Retina (tissue), 1 donor: Measurements from ENCODE around the gene ASB14.
"Not testable (repeated sequence)": the region's sequence is repeated elsewhere in the genome, so short reads cannot be mapped to it uniquely, and the experiment has no call there.

Experiments used
- DNase-seq: peaks from one replicate; pipeline ENCODE4 v3.0.0-alpha.2; 2016

Gene ASB14

GRCh38 chr3:57292159-57292896 lies at the start of gene ASB14:
TSS of gene ASB14 (minus strand) at chr3:57292685. CDS start at chr3:57292033, 652 bp downstream.
- DNase-seq: no peak

GRCh38 chr3:57339071-57339642 lies 46.7 kb upstream of the ASB14 start:
- not testable (repeated sequence) for DNase-seq

- DNase-seq: not testable (repeated sequence)
Observed at GRCh38 chr3:57338272-57339070, 46.0 kb upstream of the ASB14 start.

- DNase-seq: no peak
Observed at GRCh38 chr3:57335283-57335938, 42.9 kb upstream of the ASB14 start.

DNA sequence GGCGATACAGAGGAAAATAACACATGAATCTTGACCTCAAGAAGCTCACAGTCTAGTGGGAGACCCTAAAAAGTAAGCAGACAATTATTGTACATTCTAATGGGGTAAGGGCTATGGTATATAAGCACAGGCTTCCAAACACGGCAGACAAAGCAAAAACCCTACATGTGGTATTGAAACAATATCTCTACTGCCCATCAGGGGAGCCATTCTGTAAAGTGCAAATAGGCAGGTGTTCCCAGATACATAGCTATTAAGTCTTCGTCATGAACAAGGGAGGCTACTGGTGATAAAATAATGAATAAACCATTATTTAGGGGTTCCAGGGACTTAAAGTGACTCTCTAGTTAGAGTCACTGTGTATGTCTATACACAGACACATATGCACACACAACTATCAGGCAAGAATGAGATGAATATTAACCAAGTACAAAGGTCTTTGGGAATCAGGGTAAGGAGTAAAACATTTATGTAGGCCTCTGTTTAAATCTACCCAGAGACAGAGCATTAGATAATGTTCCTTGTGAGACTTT lies 38.7 kb upstream of the ASB14 start:
- DNase-seq: no peak

- DNase-seq: not testable (repeated sequence)
Observed at GRCh38 chr3:57326498-57326897, 34.0 kb upstream of the ASB14 start.

DNA sequence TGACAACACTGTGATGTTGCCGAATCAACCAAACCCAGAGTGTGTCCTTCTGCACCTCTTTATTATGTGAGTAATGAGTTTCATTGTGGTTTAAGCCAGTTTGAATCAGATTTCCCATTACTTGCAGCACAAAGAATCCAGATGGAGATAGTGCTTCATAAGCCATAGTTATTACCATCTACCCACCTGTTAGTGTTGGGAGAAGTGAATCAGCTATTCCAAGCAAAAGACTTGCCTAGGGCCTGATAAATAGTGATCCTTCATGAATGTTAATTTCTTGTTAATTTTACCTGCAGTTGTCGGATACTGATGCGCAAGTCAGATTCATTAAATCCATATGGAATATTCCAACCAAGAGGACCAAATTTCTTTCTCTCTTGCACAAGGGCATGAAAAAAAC lies 21.7 kb upstream of the ASB14 start:
- no peak for DNase-seq

- no peak for DNase-seq
Observed at GRCh38 chr3:57309769-57310360, 17.4 kb upstream of the ASB14 start.

GRCh38 chr3:57303520-57303919 lies 11.0 kb upstream of the ASB14 start:
- DNase-seq: not testable (repeated sequence)

- no peak for DNase-seq
Observed at GRCh38 chr3:57298041-57298440, 5.6 kb upstream of the ASB14 start.

GRCh38 chr3:57292897-57293526 lies 527 bp upstream of the ASB14 start:
- DNase-seq: no peak

GRCh38 chr3:57288403-57288802 lies 4.1 kb downstream of the ASB14 start:
- DNase-seq: no peak

DNA sequence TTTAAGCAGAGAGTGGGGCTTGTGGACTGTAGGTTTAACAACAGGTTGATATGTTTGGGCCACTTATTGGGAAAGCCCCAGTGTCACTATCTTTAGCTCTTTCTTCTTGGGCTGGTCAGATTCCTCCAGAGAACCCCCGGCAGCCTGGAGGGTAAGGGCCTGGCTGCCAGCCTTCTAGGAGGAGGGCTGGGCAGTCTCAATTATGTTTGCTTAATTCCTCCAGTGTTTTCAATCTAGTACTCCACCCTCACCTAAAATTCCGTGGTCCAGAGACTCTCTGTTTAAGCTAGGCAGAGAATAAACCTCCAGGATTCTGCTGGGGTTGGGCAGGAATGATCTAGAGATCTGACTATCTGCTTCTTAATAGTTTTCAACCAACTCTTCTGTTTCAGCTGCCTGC lies 5.3 kb downstream of the ASB14 start:
- no peak for DNase-seq

GRCh38 chr3:57283334-57283733 lies 9.2 kb downstream of the ASB14 start:
- no peak for DNase-seq

DNA sequence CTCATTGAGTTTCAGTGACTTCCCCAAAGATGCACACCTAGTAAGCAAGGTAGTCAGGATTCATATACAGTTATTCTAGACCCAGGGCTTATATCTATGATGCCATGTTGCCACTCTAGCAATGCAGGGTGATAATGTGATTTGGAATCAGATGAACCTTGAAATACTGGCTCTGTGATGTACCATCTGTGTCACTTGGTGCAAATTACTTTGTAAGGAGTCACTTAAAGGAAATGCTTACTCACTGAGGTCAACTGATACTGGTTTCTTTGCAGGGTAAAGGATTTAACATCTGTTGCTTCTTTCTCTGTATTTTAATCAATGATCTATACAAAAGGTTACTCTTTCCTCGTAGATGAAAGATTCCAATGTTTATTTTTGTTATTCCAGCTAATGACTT lies 10.8 kb downstream of the ASB14 start:
- DNase-seq: no peak

GRCh38 chr3:57279685-57280084 lies 12.8 kb downstream of the ASB14 start:
- DNase-seq: no peak

DNA sequence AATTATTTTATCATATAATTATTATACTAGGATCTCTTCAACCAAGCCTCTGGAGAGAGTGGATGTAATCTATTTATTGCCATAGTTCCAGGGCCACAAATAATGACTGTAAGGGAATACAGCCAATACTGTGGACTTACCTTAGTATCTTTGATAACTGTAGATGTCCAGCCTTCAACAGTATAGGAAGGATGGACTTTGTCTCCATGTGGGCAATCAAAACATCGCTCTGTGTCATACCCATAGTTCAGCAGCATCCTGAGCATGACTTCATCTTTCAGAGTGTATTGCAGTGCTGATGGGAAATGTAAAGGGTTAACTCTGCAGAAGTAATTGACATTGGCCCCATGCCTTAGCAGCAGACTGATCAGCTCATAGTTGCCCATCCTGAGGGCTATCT lies 14.2 kb downstream of the ASB14 start:
- no peak for DNase-seq

DNA sequence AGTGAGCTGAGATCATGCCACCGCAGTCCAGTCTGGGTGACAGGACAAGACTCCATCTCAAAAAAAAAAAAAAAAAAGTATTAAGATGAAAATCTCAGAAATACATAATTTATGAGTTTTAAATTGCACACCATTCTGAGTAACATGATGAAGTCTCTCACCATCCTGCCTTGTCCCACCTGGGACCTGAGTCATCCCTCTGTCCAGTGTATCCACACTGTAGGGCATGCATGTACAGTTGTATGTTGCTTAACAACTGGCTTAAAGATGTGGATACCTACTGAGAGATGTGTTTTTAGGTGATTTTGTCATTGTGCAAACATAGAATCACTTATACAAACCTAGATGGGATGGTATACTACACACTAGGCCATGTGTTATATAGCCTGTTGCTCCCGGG lies 17.1 kb downstream of the ASB14 start:
- no peak for DNase-seq

- DNase-seq: no peak
Observed at GRCh38 chr3:57274845-57275244, 17.6 kb downstream of the ASB14 start.

GRCh38 chr3:57268416-57268815 lies 24.1 kb downstream of the ASB14 start:
- no peak for DNase-seq

DNA sequence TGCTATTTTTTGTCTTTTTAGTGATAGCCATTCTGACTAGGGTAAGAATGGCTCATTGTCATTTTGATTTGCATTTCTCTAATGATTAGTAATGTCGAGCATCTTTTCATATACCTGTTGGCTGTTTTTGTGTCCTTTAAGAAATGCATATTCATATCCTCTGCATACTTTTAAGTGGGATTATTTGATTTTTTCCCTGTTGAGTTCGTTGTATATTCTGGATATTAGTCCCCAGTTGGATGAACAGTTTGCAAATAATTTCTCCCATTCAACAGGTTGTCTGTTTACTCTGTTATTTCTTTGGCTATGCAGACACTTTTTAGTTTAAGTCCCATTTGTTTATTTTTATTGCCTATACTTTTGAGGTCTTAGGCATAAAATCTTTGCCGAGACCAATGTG lies 30.6 kb downstream of the ASB14 start:
- no peak for DNase-seq

DNA sequence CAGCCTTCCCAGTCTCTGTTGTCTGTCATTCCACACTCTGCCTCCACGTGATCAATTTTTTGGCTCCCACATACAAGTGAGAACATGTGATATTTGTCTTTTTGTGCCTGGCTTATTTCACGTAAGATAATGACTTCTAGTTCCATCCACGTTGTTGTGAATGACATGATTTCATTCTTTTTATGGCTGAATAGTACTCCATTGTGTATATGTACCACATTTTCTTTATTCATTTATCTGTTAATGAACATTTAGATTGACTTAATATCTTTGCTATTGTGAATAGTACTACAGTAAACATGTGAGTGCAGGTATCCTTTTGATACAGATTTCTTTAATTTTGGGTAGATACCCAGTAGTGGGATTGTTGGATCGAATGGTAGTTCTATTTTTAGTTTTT lies 31.4 kb downstream of the ASB14 start:
- DNase-seq: no peak
